NT2/D1 (cell line): ENCODE data around the gene TEX28.

Source experiments
- SUZ12 ChIP-seq: IDR thresholded peaks from 2 replicates; pipeline ENCODE4 v1.6.1; 2011; ENCODE audit not compliant: insufficient read length, insufficient read depth; ENCODE audit errors: extremely low read depth
- YY1 ChIP-seq: IDR thresholded peaks from 2 replicates; pipeline ENCODE4 v1.6.1; 2011; ENCODE audit not compliant: insufficient read length, insufficient read depth
- ZNF274 ChIP-seq: IDR thresholded peaks from 2 replicates; pipeline ENCODE4 v1.6.1; 2011; ENCODE audit warnings: mild to moderate bottlenecking, low read depth, low read length

DNA sequence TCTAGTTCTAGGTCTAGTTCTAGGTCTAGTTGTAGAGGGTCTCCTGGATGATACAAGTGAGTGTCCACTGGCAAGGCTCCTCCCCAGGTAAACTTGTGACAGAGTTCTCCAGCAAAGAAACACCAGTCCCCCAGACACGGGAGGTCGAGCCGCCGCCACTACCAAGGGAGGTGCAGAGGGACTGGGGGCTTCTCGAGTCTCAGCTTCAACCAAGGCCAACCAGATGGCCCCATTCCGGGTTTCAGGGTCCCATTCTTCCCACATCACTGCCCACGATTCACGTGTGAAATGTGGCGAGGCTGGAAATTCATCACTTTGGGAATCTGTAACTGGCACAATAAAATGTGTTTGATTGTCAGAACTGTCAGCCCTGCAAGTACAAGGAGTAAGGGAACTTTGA is 38.2 kb upstream of the TEX28 start:
- TF ChIP-seq YY1: no peak
- TF ChIP-seq ZNF274: no peak
- TF ChIP-seq SUZ12: no peak
